Fibroblast of skin of right biceps (primary cell): ENCODE measurements around the gene GOLGA5.
A peak's percentile ranks its signal among the peaks of the same experiment; 100 is the strongest.
"Not testable (repeated sequence)": the region's sequence is repeated elsewhere in the genome, so short reads cannot be mapped to it uniquely, and the experiment has no call there.

ENCODE experiments used
- DNase-seq: peaks from one replicate; pipeline ENCODE4 v3.0.0-alpha.2; 2013

GOLGA5 gene

DNA sequence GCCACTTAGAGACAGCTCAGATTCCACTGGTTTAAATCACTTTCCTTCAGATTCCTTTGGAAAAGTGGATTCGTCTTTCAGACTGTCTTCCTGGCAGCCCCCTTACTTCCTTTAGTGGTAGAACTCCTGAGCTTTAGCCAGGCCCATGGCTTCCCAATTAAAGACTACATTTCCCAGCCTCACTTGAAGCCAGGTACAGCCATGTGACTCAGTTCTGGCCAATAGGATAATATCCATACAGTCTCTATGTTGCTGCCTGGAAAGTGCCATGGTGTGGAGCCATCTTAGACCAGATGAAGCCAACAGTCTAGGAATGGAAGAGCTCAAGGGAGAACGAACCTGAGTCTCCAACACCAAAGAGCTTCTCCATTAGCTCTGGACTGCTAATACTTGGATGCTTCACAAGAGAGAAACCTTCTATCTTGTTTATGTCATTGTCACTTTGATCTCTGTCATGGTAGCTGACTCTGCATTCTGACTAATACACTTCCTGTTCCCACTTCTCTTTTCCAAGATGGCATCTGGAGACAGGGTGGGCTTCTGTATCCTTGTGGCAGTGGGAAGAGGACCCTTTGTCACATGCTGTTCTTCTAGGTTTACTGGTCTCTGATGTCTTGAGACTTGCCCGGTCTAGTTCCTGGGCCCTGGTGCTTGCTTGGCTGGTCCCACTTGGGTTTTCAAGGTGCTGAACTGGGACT, 15.1 kb upstream of the GOLGA5 start:
- DNase-seq = peak; percentile 21

DNA sequence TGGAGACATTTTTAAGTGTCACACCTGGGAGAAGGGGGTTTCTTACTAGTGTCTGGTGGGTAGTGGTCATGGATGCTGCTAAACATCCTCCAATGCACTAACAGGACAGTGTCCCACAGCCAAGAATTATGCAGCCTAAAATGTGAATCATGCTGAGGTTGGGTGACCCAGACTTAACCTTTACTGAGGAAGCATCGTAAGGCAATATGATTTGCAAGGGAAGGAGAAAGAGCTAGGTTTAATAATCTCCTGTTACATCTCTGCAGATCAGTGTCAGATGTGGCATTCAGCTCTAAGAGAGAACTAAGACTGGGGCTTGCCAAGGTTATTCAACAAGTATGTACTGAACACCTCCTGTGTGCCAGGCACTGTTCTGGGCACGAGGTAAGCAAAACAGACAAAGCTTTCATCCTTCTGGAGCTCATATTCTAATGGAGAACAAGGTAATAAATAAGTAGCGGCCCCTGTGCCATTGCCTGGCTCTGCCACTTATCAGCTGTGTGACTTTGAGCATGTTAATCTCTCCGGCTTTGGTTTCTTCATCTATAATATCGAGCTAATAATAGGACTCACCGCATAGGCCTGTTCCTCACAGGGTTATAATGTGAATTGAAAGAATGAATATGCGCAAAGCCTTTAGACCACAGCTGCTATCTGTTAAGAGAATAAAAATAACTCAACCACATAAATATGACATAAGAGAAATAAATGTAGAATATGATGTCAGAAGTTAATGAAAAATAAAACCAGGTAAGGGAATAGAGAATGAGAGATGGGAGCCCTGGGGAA, 13.5 kb upstream of the GOLGA5 start:
- peak; percentile 84 for DNase-seq

DNA sequence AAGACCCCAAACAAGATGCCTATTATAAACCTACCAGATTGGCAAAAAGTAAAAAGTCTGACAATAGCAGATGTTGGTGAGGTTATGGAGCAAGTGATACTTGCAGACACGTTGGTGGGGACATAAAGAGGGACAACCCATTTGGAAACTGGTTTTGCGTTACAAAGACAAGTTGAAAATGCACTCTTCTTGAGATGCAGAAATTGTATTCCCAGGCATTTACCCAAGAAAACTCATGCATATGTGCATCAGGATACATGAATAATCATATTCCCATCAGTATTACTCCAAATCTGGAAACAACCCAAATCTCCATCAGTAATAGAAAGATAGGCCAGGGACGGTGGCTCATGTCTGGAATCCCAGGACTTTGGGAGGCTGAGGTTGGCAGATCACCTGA, 12.8 kb upstream of the GOLGA5 start:
- DNase-seq = peak; percentile 22

DNA sequence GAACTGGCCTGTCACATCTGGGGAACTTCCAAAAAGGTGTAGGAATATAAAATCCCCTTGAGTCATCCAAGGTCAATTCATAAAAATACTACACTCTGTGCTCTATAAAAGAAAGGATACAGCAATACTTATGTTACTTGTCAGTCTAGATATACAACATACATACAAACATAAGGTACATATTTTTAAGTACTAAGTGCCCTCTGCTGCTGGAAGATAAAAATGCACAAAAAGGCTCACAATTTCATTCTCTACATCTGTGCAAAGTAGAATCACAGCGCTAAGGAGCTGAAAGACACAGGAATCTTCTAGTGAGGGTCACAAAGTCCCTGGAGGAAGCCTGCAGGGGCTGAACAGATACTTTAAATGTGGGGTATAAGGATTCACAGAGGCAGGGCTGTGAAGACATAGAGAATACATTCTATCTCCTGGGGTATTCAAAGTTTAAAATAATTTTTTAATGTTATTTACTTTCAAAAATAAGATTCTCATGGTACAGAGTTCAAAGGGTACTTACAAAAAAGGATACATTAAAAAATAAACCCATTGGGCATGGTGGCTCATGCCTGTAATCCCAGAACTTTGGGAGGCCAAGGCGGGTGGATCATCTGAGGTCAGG, 10.2 kb upstream of the GOLGA5 start:
- peak; percentile 67 for DNase-seq

DNA sequence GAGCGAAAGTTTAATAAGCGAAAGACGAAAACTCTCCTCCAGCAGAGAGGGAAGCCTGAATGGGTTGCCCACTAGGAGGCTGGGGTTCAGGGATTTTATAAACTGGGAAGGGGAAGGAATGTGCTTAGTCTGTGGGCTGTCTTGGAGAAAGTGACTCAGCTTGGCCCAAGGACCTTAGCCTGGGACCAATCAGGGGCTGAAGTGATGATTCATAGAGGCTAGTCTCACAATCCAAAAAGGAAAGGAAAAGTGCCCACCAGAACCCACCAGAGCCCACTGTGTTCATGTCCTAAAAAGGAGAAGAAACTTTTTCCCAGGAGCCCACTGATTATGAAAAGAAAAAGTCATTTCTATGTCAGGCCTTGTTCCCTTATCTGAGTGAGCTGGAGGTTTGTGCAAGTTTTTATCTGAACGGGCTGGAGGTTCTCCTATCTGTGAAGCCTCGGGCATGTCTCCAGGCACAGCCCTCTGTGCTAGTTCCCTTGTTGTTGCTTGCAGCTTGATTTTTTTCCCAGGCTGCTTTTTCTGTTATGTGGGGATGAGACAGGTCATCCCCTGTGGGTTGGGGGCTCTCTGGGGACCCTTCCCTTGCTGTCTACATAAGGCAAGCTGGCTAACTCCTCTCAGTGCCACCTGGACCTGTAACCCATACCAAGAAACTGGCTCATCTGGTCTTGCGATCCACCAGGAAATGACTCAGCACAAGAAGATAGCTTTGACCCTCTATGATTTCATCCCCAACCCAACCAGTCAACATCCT, 8.3 kb upstream of the GOLGA5 start:
- DNase-seq = peak; percentile 87

DNA sequence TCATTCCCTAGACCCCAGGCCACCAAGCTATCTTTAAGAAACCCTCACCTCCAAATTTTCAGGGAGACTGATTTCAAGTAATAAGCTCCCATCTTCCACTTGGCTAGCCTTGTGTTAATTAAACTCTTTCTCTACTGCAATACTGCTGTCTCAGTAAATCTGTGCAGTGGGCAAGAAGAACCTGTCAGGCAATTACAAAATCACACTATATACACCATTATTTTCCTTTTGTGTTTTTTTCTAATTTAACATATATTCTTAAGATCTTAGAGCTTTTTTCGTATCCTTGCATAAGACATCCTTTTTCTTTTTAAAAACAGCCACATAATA, 7.7 kb upstream of the GOLGA5 start:
- DNase-seq = no peak

DNA sequence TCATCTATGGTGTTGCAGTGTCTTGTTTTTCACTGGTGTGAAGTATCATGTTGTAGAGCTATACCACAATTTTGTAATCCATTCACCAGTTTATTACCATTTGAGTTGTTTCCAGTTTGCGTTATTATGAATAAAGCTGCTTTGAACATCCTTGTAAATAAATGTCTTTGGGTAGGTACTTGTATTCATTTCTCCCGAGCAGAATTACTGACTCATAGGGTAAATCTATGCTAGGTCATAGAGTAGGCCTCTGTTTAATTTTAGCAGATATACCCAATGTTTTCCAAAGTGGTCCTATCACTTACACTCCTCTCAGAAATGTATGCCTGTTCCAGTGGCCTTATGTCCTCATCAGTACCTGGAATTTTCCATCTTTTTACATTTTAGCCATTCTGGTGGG, 6.6 kb upstream of the GOLGA5 start:
- no peak for DNase-seq

DNA sequence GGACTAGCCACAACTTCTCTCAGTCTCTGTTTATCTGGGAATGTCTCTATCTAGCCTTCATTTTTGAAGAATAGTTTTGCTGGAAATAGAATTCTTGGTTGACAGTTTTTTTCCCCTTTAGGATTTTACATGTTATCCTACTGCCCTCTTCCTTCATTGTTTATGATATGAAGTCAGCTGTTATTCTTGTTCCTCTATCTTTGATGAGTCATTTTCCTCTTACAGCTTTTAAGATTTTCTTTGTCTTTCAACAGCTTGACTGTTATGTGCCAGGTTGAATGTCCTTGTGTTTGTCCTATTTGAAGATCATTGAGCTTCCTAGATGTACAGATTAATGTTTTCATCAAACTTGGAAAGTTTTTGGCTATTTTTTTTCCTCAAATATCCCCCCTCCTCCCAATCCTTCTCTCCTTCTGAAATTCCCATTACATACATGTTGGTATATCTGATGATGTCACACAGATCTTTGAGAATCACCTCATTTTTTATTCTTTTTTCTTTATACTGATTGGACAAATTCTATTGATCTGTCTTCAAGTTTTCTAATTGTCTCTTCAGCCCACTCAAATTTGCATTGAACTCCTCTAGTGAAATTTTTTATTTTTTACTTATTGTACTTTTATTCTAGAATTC, 4.5 kb upstream of the GOLGA5 start:
- DNase-seq = no peak

DNA sequence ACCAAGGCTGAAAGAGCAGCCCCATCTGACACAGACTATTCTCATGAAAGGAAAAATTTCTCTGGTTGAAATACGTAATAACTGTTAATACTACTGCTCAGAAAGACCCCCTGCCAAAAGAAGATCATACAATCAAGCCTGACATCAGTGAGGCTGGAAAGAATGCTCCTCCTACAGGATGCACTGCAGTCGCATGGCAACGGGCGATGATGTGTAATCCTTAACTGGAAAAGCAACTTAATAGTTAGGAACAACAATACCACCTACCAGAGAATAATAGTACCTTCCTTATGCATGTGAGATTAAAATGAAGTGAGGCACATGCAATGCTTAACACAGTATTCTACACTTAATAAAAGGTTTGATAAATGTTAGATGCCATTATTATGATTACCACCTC, 1.2 kb upstream of the GOLGA5 start:
- DNase-seq = peak; percentile 23

DNA sequence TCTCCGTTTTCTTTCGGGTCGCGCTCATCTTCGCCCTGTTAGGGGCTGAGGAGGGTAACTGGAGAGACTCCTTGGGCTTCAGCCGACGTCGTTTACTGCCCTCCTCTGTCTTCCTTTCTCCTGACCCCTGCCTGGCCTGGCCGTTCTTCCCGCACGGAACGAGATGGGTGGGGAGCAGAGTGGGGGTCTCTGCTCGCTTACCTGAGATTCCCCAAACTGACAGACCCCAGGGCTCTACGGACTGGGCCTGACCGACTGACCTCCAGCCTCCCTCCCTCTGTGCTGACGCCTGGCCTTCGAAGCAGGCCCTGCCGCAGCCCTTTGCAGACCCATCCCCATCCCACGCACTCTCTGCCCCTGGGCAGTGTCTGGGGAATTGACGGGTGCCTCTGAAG, 439 bp downstream of the GOLGA5 start:
- peak; percentile 11 for DNase-seq

DNA sequence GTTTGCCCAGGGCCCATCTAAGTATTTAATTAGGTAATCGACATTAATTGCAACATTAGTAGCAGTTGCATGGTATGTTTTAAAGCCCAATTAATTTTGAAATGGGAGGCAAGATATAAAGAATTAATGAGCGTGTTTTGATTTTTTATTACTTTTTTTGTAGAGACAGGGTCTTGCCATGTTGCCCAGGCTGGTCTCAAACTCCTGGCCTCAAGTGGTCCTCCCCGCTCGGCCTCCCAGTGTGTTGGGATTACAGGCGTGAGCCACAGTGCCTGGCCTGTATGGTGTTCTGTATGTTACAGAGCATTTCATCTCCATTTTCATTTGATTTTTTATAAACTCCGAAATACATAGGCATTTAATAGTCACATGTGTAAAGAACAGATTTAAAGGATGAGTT, 856 bp downstream of the GOLGA5 start:
- no peak for DNase-seq

DNA sequence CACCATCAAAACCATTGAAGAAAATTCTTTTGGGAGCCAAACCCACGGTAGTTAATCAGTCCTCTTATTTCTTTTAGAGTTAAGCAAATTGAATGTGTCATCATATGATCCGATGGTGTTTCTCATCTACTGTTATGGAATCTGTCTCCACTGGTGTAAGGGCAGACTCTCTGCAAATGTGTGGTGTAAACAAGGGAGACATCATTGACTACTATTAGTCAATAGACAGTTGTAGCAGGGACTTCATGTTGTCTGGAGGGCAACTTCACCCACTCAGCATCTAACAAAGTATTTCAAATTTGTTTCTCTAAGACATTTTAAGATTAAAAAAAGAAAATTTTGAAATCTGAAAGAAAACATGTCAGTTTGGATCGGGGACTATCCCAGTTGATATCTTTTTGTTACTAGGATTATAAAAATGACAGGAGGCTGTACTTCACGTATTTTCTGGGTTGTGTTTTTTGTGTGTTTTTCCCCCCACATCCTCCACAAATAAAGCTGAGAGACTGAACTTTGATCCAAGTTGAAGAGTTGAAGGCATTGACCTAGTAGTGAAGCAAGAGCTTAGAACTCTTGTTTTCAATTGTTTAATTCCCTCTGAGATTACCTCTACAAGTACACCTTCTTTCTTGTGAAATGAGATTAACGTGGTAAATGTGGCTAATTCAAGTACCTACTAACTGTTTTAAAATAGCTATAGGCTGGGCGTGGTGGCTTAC, 4.0 kb downstream of the GOLGA5 start:
- no peak for DNase-seq

DNA sequence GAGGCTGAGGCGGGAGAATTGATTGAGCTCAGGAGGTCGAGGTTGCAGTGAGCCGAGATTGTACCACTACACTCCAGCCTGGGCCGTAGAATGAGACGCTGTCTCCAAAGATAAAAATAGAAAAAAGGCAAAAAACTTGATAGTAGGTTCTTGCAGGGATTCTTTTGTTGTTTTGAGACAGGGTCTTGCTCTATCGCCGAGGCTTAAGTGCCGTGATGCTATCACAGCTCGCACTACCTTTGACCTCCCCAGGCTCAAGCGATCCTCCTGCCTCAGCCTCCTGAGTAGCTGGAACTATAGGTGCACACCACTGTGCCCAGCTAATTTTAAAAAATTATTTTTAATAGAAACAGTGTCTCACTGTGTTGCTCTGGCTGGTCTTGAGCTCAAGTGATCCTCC, 4.7 kb downstream of the GOLGA5 start:
- DNase-seq = no peak

DNA sequence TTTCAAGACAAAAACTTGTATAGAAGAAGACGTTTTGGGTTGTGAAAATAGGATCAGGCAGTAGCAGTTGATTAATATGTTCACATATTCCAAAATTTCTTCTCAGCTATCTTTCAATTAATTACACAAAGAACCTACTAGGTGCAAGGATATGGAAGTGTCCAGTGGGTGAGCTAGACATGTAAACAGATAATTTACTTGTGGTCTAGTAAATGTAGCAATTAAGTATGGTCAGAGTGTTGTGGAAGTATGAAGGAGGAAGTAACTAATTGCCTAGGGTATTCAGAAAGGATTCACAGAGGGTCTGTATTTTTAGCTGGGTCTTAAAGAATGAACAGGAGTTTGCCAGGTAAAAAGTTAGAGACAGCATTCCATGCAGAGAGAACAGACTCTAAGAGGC, 5.9 kb downstream of the GOLGA5 start:
- no peak for DNase-seq

DNA sequence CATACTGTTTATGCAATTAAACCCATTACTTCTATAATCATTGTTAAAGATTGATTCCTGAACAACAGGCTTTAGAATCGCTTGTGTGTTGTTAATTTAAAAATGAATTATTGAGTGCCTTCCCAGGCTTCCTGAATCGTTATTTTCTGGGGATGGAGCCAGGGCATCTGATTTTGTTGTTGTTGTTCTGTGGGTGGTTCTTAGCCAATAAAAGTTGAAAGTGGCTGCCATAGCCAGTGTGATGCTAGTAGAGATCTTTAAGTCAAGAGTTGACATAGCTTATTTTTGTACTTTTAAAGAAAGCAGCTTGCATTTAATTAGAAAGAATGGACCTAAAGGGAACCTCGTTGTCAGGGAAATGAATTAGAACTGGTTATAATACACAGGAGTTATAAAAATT, 6.4 kb downstream of the GOLGA5 start:
- no peak for DNase-seq

DNA sequence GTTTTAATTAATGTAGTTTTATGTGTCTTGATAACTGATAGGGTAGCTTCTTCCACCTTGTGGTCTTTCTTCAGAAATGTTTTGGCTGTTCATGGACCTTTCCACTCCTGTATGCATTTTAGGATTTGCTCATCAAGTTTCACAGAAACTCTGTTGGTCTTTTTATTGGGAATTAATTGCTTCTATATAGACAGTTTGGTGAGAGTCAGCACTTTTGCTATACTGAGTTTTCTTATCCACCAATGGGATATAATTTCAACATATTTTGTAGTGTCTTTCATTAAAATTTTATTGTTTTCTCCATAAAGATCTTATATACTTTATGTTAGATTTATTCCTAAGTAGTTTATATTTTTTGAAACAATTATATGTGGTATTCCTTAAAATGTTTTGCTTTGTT, 7.8 kb downstream of the GOLGA5 start:
- no peak for DNase-seq

DNA sequence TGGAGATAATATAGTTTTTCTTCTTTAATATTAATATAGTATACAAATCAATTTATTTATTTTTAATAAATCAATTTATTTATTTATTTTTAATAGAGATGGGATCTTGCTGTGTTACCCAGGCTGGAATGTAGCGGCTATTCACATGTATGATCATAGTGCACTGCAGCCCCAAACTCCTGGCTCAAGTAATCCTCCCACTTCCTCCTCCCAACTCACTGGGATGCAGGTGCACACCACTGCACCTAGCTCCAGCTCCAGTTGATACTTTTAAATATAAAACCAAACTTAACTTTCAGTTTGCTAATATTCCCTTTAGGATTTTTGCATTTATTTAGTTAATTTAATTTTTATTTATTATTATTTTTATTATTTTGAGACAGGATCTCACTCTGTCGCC, 8.6 kb downstream of the GOLGA5 start:
- no peak for DNase-seq

DNA sequence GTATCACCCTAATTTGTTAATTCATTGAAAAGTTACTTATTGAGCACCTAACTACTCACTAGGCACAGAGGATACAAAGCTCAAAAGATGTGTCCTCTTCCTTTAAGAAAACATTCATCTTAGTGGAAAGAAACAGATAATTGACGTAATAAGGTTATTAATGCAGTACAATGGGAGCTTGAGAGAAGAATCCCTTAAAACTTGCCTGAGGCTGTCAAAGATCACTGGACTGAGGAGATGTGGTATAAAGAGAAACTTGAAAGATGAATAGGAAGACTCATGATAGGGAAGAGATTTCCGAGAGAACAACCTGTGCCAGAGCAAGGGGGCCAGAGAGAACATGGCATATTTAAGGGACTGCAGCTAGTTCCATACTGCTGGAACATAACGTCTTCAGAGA, 19.1 kb downstream of the GOLGA5 start:
- no peak for DNase-seq

DNA sequence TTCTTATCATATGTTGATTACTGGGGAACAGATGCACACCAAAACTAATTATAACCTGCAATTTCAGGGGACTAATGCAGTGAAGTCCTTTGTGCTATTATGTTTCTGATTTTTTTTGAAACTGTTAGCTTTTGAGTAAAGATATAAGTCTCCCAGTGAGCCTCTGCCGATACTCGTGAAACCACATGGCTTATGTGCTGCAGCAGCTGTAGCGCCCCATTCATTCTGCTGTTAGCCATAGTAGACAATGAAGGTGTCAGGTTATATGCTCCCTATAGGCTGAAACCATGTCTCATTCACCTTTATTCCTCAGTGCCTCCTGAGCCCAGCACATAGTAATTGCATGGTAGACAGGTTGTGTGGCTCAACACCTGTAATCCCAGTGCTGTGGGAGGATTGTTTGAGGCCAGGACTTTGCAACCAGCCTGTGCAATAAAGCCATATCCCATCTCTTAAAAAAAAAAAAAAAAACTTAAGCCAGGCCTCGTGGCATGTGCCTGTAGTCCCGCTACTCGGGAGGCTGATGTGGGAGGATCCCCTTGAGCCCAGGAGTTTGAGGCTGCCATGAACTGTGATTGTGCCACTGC, 25.0 kb downstream of the GOLGA5 start:
- DNase-seq = no peak

DNA sequence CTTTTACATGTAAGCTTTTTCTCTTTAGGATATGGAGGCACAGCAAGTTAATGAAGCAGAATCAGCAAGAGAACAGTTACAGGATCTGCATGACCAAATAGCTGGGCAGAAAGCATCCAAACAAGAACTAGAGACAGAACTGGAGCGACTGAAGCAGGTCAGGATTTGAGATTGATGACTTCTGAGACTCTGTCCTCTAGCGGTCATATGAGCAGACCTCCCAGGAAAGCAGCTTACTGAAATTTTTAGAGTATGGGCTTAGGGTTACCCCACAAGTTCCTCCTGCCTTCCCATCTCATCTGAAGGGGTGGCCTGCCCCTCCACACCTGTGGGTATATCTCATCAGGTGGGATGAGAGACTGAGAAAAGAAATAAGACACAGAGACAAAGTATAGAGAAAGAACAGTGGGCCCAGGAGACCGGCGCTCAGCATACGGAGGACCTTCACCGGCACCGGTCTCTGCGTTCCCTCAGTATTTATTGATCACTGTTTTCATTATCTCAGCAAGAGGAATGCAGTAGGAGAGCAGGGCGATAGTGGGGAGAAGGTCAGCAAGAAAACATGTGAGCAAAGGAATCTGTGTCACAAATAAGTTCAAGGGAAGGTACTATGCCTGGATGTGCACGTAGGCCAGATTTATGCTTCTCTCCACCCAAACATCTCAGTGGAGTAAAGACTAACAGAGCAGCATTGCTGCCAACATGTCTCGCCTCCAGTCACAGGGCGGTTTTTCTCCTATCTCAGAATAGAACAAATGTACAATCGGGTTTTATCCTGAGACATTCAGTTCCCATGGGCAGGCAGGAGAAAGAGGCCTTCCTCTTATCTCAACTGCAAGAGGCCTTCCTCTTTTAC, 25.8 kb downstream of the GOLGA5 start:
- not testable (repeated sequence) for DNase-seq

DNA sequence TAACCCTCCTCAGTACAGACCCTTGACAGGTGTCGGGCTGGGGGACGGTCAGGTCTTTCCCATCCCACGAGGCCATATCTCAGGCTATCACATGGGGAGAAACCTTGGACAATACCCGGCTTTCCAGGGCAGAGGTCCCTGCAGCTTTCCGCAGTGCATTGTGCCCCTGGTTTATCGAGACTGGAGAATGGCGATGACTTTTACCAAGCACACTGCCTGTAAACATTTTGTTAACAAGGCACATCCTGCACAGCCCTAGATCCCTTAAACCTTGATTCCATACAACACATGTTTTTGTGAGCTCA, 26.4 kb downstream of the GOLGA5 start:
- not testable (repeated sequence) for DNase-seq
